A673 (cell line): ENCODE measurements around the gene TMEM184B.

Experiments
- CTCF ChIP-seq: fragments of 300-800, 200-600 bp; sonication (generic); conservative IDR thresholded peaks from 2 replicates; pipeline ENCODE4 v1.5.1; 2017; ENCODE audit warnings: low read depth, mild to moderate bottlenecking, antibody characterized with exemption, low read length, moderate library complexity, mixed read lengths
- EZH2 ChIP-seq: fragments of 200-600 bp; sonication (generic); IDR thresholded peaks from 2 replicates; pipeline ENCODE4 v1.6.1; 2017; ENCODE audit warnings: borderline replicate concordance, low read depth, mild to moderate bottlenecking, mixed read lengths, antibody characterized with exemption, low read length; ENCODE audit not compliant: poor library complexity, severe bottlenecking

DNA sequence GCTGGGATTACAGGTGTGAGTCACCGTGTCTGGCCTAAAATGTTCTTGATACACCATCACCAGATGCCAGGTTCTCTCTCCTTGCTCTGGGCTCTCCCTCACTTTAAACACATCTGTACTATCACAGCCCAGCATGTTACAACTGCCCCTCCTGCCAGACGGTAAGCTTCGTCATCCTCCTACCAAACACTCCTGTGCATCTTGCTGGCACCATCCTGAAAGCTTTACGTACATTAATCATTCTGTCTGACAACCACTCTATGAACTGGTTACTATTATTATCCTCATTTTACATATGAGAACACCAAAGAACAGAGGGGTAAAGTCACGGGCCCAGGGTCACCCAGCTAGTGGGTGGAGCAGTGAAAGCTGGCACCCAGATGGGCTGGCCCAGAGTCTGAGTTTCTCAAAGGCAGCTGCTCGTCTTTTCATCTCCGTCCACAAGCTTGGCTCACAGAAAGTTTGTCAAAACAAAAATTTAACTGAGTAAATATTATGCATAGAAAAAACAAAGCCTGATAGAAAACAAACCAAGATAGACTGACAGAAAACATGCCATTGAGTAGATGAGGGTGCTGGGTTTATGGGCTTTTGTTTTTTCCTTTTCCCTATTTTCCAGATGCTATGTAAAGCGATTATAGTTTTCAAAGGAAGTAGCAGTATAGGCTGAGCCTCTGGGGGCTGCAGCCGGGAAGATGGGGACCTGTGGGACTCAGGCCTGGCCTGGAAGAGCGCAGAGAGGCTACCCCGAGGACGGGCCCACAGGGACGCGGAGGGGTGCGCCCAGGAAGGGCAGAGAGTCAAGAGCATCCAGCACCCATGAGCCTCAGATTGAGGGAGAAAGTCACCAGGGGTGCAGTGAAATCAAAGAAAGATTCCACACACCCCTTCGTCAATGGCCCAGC is 100.6 kb downstream of the TMEM184B start:
- TF ChIP-seq EZH2 = no peak
- TF ChIP-seq CTCF = no peak
